NCI-H146 treated with DMSO at 0.1 percent for 48 hours (cell line): Measurements from ENCODE around the gene LSM5.

Experiments used
- DNase-seq: peaks from one replicate; lab custom pipeline; 2025; ENCODE audit not compliant: unreplicated experiment; lab: John Stamatoyannopoulos, UW

LSM5 gene

DNA sequence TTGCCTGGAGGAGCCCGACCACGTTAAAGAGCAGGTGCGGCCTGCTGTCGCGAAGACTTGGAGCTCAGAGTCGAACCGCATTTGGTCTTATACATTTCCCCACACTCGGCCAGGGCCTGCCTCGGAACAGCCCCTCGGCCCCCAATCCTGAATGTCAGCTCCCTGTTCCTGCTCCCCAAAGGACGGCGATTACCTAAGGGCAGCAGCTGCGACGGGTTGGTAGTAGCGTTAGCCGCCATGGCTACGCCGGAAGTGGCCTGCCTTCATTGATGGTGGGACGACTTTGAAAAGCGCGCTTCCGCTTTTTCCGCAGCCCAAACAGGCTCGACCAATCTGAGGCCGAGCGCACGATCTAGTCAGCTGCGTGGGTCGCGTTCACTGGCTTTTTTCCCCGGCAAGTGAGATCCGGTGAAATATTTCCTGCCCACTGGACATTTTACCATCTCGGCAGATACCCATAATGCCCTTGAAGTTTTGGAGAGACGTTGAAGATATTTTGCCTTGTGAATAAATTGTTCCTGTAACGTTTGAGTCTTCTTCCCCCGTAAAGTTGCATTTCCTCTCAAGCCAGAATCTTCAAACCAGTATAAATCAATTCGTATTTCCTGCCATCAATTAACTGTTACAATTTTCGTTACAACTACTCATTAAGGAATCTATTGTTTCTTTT lies at the start of gene LSM5:
Gene LSM5, minus strand, starts transcription at position 254 of the 670 bp plus-strand sequence. Its CDS starts 15 bp downstream, at position 239.
- DNase-seq = peak; percentile 83

DNA sequence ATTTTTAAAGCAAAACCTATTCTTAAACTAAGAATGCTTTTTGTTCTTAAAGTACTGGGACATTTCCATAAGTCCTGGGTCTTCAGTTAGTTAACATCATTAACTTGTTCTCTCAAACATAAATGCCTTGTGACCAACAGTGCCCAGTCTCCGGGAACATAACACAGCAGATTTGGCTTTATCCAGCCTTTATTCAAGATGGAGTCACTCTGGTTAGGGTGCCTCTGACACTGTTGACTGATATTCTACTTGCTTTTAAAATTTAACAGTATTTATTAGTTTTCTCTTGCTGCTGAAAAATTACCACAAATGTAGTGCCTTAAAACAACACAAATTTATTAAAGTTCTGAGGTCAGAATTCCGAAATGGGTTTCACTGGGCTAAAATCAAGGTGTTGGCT lies 49.2 kb upstream of the LSM5 start:
- DNase-seq = no peak

DNA sequence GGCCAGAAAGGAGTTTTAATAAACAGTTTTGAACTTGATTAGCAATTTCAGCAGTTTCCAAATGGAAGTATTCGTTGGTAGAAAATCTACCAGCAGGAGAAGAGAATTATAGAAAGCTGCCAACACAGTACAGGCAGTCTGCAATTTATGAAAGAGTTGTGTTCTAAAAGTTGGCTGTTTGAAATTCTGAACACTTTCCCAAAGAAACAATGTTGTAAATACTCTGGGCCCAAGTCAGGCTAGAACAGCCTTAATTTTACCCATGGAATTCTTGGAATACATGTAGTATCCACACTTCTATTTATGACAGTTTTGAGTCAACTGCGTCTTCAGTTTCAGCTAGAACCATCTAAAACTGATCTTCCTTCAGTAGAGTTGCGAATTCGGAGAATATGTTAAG lies 47.6 kb upstream of the LSM5 start:
- no peak for DNase-seq

DNA sequence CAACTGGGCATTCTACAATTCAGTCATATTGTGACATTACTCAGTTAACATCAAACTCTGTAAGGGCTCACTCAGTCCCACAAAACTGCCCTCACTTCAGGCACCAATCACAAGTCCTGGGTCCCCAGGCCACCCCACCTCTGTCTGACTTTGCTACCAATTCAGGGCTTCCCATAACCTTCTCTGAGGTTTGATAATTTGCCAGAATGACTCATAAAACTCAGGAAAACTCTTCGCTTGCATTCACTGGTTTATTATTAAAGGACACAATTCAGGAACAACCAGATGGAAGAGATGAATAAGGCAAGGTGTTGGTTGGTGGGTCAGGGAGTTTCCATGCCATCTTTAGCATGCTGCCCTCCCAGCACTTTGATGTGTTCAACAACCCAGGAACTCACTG lies 46.4 kb upstream of the LSM5 start:
- no peak for DNase-seq

DNA sequence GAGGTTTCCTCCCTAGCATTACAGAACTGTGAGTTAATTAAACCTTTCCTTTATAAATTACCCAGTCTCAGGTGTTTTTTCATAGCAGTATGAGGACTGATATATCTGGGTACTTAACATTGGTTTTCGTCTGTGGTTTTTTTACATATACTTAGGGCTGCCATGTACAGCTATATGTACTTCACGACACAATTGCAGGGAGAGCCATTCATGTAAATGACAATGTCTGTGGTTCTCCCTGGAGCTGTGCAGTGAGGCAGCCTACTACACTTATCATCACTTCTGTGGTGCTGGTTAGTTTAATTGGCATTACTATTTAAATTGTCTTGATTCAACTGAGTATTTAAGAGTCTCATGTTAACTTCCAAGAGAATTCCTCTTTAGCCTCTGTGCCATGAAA lies 45.8 kb upstream of the LSM5 start:
- DNase-seq = no peak

DNA sequence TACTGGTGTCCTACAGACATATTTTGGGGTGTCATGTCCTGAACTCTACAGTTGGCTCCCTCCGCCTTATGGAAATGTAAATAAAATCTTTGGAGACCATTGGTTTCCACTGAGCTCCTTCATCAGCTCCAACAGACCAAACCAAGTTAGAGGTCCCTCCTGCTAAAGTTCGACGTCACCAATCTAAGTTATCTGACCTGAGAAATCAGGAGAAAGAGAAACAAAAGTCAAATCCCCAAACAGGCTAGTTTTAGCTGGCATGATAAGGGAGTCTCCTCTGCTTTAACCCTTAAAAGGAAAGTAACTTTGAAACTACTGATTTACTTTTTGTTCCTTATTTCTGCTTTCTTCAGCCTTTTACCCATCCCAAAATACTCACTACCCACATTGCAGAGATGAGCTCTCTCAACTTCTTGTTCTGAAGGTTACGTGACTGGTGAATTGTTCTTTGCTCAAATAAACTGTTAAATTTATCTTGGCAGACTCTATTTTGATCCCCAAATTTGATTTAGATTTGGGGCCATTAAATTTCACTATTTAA lies 45.1 kb upstream of the LSM5 start:
- no peak for DNase-seq

DNA sequence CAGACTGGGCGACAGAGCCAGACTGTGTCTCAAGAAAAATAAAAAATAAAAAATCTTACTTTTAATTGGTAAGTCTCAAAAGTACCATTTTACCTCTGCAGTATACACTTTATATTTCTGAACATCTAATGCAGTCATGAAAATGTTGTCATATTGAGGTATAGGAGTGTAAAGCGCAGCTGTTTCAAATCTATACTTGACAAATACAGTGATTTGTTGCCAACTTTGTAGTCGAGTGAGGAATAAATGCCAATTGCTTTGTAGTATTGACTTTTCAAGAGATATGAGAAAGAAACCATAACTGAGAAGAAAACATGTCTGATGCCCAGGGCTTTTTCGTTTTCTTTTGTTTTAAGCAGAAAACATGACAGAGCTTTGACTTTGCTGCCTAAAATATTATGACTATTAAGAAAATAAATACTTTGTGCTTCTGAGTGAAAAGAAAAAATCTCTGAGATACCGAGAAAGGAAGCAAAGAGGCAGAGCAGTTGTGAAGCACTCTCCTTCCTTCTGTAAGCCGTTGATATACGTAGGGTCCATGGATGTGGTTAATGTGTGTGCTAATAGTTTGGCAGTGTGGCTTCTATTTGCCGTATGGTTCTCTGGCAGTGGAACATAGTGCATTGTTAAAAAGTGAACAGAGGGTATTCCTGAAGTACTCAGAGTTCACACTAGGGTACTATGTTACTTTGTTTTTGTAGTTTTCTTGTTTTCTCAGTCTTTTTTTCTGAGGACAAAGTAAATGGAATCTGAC lies 43.3 kb upstream of the LSM5 start:
- no peak for DNase-seq

DNA sequence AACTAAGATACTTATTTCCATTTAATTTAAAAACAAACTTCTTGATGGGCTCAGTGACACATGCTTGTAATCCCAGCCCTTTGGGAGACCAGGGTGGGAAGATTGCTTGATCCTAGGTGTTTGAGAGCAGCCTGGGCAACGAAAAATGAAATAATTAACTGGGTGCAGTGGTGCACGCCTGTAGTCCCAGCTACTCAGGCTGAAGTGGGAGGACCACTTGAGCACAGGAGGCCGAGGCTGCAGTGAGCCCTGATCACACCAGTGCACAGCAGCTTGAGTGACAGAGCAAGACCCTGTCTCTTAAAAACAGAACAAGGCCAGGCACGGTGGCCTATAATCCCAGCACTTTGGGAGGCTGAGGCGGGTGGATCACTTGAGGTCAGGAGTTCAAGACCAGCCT lies 42.5 kb upstream of the LSM5 start:
- DNase-seq = no peak

DNA sequence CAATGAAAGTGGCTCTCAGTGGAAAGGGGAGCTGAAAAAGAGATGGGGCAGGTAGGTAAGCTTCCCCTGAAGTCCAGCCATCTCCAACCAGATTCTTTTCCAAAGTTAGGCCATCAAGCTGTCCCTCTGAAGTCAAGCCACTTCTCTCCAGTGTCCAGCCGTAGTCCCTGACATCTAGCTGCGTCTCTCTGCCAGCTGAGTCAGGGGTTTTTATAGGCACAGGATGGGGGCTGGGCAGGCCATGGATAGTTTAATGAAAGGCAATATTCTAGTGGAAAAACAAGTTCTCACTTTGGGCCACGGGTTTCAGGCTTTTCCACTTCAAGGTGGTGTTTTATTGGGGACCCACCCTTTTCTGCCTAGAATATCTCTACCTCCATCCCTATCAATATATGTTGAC lies 41.9 kb upstream of the LSM5 start:
- no peak for DNase-seq

DNA sequence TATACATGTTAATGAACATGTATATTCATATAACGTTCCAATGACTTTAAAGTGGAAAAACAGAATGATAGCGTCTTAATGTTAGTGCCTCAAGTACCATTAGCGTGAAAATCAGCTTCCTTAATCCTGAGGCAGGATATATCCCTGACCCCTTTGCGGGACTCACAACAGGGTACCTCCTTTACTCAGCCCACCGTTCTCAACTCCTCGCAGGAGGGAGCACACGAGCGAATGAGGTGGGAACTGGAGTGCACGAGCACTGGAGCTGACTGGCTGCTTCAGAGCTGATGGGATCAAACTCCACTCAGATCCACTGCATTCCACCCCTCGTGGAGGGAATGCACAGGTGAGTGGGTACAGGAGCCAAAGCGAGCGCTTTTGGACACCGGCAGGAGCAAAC lies 41.2 kb upstream of the LSM5 start:
- DNase-seq = no peak

DNA sequence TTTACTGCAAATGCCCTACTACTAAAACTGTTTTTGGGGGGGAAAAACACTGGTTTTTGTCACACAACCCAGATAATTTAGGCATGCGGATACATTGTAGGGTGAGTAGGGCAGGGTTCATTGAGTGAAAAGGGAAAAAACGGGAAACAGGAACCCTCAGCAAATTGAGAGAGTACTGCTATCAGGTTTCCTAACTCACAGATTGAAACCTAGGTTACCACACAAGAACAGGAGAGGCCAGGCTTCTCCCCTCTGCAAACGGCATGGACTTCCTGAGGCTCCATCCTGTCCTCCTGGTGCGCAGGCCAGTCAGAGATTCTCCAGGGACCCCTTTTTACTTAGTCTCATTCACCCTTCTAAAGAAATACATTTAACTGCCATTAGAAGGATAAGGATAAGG lies 35.7 kb upstream of the LSM5 start:
- no peak for DNase-seq

DNA sequence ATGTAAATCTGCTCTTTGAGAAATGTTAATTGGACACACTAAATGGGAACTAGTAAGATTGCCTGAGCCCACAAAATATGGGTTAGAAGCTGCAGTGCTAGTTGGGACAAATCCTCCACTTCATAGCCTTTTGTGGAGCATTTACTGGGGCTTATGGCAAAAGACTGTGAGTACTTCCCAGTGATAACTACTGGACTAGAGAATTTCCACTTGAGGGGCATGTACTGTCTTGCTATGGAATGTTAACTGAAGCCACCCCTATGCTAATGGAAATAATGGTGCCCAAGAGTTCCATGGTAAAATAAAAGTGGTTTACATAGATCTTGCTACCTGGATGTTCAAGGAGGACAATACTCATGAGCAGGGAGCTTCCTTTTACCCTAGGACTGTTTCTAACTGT lies 34.5 kb upstream of the LSM5 start:
- DNase-seq = no peak

DNA sequence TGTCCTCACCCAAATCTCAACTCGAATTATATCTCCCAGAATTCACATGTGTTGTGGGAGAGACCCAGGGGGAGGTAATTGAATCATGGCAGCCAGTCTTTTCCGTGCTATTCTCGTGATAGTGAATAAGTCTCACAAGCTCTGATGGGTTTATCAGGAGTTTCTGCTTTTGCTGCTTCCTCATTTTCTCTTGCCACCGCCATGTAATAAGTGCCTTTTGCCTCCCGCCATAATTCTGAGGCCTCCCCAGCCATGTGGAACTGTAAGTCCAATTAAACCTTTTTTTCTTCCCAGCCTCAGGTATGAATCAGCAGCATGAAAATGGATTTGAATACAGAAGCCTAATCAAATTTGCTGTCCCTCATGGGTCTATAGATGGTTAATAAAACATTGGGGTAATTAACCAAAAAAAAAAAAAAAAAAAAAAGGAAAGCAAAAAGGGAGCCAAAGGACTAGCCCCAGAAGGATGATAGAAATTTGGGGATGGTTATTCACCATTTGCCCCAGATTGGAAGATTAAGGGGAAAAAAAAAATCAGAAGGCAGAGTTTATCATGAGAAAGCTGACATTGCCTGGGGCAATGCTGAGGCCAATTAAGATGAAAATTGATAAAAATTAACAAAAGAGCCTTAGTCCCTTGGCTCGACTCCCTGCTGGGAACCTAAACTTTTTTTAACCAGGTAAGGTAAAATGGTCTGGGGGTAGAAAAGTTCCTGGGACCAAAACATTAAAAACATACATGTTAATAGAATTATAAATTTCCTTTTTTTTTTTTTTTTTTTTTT lies 32.8 kb upstream of the LSM5 start:
- no peak for DNase-seq

DNA sequence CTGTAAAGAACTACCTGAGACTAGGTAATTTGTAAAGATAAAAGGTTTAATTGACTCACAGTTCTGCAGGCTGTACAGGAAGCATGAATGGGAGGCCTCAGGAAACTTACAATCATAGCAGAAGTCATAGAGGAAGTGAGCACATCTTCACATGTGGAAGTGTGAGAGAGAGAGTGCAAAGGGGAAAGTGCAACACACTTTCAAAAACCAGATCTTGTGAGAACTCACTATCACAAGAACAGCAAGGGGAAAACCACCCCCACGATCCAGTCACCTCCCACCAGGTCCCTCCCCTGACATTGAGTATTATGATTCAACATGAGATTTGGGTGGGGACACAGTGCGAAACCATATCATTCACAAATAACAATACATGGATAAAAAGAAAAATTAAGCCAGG lies 29.6 kb upstream of the LSM5 start:
- DNase-seq = no peak

DNA sequence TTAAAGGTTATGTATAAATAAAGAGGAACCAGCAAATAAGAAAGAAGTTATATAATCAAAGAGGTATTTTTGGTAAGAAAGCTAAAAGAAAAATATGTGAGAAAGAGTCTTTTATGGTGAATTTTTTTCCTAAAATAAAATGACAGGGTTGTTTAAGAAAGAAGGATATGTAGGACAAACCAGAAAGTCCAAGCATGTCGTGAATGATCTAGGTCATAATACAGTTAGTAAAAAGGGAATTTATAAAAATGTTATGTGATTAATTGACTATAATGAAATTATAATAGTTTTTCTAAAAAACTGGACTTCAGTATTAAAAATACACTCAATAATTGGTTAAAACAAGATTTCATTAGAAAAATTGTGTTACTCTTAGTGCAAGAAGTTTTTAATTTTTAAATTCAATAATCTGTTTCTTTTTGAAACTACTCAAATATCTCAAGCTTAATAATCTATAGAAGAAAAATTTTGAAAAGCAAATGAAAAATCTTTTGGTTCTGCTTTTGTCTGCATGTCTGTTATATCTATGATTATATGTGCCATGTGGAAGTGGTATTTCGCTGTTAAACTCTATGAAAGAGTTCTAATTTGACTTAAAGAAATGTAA lies 28.5 kb upstream of the LSM5 start:
- DNase-seq = no peak

DNA sequence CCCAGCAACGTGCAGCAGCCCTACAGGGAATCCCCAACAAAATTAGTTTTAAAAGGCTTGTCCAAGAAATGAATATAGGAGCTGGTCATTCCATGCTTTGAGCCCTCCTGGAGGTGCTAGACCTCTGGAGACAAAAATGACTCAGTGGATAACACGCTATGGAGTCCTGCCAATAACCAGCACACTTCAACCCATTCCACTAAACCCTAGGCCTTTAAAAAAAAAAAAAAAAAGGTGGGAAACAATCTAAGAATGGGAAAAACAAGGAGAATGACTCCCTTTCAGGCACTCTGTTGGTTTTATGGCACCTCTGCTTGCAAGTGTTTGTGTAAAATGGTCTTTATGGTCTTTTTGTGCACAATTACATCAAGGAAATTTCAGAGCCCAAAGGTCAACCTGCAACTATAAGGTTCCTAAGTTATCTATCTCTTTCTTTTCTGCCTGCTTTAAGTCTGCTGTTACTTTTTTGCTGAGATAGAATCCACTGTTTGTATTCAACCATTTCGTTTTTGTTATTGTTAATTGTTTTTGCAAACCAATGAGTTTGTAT lies 26.4 kb upstream of the LSM5 start:
- DNase-seq = no peak

DNA sequence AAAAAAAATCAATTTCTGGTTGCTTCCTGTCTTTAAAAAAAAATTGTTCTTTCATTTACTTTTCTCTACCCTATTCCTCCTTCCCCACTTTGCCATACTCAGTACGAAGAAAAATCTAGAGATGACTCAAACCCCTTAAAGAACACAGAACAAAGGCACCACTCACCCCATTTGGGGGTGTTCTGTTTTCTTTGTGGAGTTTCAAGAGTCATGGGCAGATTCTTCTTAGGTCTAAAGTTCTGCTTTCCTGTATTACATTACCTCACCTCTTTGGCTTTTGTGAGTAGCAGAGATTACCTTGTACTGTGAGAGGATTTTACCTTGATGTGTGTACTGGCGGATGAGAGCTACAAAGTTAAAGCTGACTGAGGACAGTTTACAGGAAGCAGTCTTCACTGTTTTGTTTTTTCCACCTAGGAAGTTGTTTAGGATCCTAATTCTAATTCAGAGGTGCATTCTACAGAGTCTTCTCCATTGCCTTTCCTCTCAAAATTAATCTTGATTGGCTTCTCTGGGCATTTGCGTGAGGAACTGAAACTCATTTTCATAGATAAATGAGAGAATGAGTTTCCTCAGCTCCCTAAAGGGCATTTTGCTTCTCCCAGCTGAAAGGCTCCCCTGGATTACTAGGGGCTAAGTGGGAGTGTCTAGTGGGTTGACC lies 25.8 kb upstream of the LSM5 start:
- DNase-seq = no peak

DNA sequence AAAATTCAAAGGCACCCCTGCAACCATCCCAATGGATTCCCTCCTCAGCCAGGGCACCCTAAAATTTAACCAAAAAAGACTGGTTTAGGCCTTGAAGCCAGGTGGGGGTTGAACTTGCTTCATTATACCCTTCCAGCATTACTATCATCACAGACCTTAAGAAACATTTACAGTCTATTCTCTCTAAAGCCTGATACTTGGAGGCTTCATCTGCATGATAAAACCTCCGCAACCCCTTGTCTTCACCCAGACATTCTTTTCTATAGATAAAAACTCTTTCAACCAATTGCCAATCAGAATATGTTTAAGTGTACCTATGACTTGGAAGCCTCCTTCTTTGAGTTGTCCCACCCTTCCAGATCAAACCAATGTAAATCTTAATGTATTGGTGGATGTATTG lies 23.0 kb upstream of the LSM5 start:
- DNase-seq = no peak

DNA sequence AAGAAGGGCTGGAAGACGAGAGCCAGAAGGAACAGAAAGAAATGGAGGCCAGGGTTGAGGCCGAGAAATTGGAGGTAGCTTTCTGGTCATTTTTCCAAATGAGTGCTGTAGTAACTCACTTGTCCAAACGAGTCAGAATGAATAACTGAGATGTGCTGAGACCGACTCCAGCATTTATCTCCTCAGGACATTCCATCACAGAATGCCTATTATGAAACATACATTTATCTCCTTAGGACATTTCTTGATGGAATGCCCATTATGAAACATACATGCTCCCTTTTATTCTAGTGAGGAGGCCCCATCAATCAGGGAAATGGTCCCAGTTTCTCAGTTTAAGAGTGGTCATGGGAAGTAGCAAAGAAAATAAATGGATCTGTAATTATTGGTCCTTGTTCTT lies 21.6 kb upstream of the LSM5 start:
- no peak for DNase-seq

DNA sequence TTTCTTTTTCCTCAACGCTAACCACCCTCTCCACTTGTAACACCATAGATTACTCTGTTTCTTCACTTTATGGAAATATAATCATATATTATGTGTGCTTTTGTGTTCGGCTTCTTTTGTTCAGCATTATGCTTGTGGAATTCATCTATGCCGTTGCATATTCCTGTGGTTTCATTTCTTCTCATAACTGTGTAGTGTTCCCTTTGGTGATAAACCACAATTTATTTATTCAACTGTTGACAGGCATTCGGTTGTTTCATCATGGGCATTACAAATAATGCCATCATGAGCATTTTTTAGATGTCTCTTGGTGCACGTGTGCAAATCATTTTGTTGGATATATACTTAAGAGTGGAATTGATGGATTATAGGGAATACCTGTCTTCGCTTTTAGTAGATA lies 17.2 kb upstream of the LSM5 start:
- DNase-seq = no peak
